H1 (cell line): ENCODE data around the gene NUMB.

ENCODE experiments used
- BACH1 ChIP-seq: IDR thresholded peaks from 2 replicates; pipeline ENCODE4 v1.6.1; 2012; ENCODE audit warnings: low read length, improper control_type of control experiment
- CTCF ChIP-seq, 3 experiments: IDR thresholded peaks; 1 replicate in 2 of 3; 2 replicates in 1 of 3; pipeline versions ENCODE4 v1.5.1 to v1.6.1; 2011; ENCODE audit warnings: low read length in 3 of 3, mild to moderate bottlenecking in 3 of 3, inconsistent platforms in 2 of 3, low read depth in 1 of 3, moderate library complexity in 1 of 3; ENCODE audit not compliant: insufficient read depth in 1 of 3; ENCODE audit errors: control extremely low read depth in 1 of 3
- EP300 ChIP-seq, 2 experiments: IDR thresholded peaks; 1 replicate in 1 of 2; 2 replicates in 1 of 2; pipeline ENCODE4 v1.6.1; 2011 to 2012; ENCODE audit warnings: low read depth in 2 of 2, low read length in 2 of 2, mild to moderate bottlenecking in 2 of 2, borderline replicate concordance in 1 of 2, inconsistent platforms in 1 of 2, moderate library complexity in 1 of 2
- EZH2 ChIP-seq: fragments of 200-600 bp; sonication (generic); IDR thresholded peaks from 2 replicates; pipeline ENCODE4 v1.7.1; 2012; ENCODE audit warnings: low read depth, mild to moderate bottlenecking, moderate library complexity, low read length, inconsistent platforms; ENCODE audit not compliant: severe bottlenecking
- FOSL1 ChIP-seq: IDR thresholded peaks from 2 replicates; pipeline ENCODE4 v1.6.1; 2011; ENCODE audit warnings: mild to moderate bottlenecking, low read depth, low read length, moderate library complexity; ENCODE audit not compliant: insufficient read depth
- HDAC2 ChIP-seq, 2 experiments: fragments of 300-600 bp in 1 of 2; sonication (generic) in 1 of 2; IDR thresholded peaks; 2 replicates each; pipeline ENCODE4 v1.6.1; 2011 to 2012; ENCODE audit warnings: low read depth in 2 of 2, low read length in 2 of 2, mild to moderate bottlenecking in 2 of 2, moderate library complexity in 2 of 2, borderline replicate concordance in 1 of 2, inconsistent platforms in 1 of 2
- JUND ChIP-seq: IDR thresholded peaks from 2 replicates; pipeline ENCODE4 v1.6.1; 2011; ENCODE audit warnings: mild to moderate bottlenecking, improper control_type of control experiment, low read length
- MAX ChIP-seq: IDR thresholded peaks from 2 replicates; pipeline ENCODE4 v1.6.1; 2012; ENCODE audit warnings: inconsistent platforms
- POLR2A ChIP-seq, 2 experiments: IDR thresholded peaks; 1 replicate in 1 of 2; 2 replicates in 1 of 2; pipeline ENCODE4 v1.6.1; 2011; ENCODE audit warnings: low read depth in 2 of 2, low read length in 2 of 2, mild to moderate bottlenecking in 2 of 2; ENCODE audit errors: control extremely low read depth in 1 of 2
- POLR2AphosphoS5 ChIP-seq: IDR thresholded peaks from 2 replicates; pipeline ENCODE4 v1.6.1; 2011; ENCODE audit warnings: low read depth, low read length
- POU5F1 ChIP-seq: IDR thresholded peaks from 2 replicates; pipeline ENCODE4 v1.6.1; 2011; ENCODE audit warnings: low read depth, mild to moderate bottlenecking, low read length, moderate library complexity
- SP2 ChIP-seq: IDR thresholded peaks from 2 replicates; pipeline ENCODE4 v1.6.1; 2012; ENCODE audit warnings: mild to moderate bottlenecking, low read length, inconsistent platforms
- TAF1 ChIP-seq: IDR thresholded peaks from 2 replicates; pipeline ENCODE4 v1.6.1; 2011; ENCODE audit warnings: mild to moderate bottlenecking, low read depth, low read length

- no peak for TF ChIP-seq FOSL1
- TF ChIP-seq CTCF (IDR thresholded peaks at IDR 0.05; ENCODE audit: control extremely low read depth in 1 of 3, insufficient read depth in 1 of 3, low read depth in 1 of 3, low read length in 3 of 3) = no peak
- TF ChIP-seq POLR2A (IDR thresholded peaks at IDR 0.05; ENCODE audit: control extremely low read depth in 1 of 2, low read depth in 2 of 2, low read length in 2 of 2) = no peak
- TF ChIP-seq EZH2 = no peak
- TF ChIP-seq BACH1 = no peak
- no peak for TF ChIP-seq JUND
- no peak for TF ChIP-seq SP2
- no peak for TF ChIP-seq POLR2AphosphoS5
- no peak for TF ChIP-seq POU5F1
- no peak for TF ChIP-seq MAX
- TF ChIP-seq HDAC2 (IDR thresholded peaks at IDR 0.05; ENCODE audit: borderline replicate concordance in 1 of 2, low read depth in 2 of 2, low read length in 2 of 2) = no peak
- no peak for TF ChIP-seq EP300 (IDR thresholded peaks at IDR 0.05; ENCODE audit: borderline replicate concordance in 1 of 2, low read depth in 2 of 2, low read length in 2 of 2)
- no peak for TF ChIP-seq TAF1
These were observed 43.8 kb upstream of the NUMB start for GRCh38 chr14:73502017-73502619.
